Measurements from ENCODE around the gene NEURL1B. TPM values are rescaled to one million over a fixed set of nuclear protein-coding genes. Genes with fewer than 3 reads are reported as not detected.
A peak's percentile ranks its signal among the peaks of the same experiment; 100 is the strongest.

NEURL1B gene
- total and polyA plus RNA-seq, 2 donors (not counting 1 experiment from before 2014, with no cell fraction given), result 0.06 to 0.17 TPM

DNA sequence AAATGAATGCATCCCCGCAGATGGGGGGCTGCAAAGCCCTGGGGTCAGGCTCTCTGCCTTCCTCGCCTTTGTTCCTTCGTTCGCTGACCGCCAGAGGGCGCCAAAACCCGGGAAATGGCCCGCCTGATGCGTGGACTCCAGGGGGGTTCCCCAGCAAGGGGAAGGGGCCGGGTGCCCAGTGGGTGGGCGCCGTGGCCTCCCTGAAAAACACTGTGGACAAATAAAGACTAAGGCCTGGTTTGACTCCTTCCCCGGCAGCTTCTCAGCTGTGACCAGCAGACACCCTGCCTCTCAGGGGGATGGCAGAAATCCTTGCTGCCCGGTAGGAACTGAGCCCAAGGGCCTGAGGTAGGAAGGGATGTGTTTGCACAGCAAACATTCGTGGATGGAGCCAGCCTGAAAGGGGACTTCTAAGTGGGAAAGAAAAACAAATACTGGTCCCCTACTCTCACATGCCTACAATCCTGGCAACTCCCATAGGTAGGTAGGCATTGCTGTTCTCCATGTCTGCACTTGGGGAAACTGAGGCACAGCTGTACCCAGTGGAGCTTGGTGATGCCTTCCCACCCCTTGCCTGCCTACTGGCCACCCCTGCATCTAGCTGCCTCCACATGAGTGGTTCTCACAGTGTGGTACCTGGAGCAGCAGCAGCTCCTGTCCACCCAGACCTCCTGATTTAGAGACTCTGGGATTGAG lies 72.2 kb downstream of the NEURL1B start:
- intact Hi-C loops (cut with micrococcal nuclease), result loop anchor here (1.0 to 2.0 kb wide), 3 partner anchors 219 to 492 kb away; partner anchors contain the start of gene RPL26L1
- DNase-seq, result peak; percentile 80
- H3K9me3 Mint-ChIP-seq (ENCODE audit: insufficient read depth), result no peaks in the 10 kb centered on the region
- POLR2A ChIA-PET, result interaction anchor here (1.1 kb wide), 1 partner anchor 58 kb away, joined by 4 read pairs; the partner anchor contains the start of gene DUSP1
- 4% methylated on average over 13 of the region's 15 CpGs for WGBS (ENCODE audit: insufficient coverage)
- Histone ChIP-seq H4K20me1 (ENCODE audit: control insufficient read depth, insufficient read depth, low read length, poor library complexity, severe bottlenecking) (no peaks in the 10 kb centered on the region), H3K27ac (ENCODE audit: low read length in 2 of 2) (no peak overlapping the region), H2AFZ (ENCODE audit: insufficient read depth, low read depth, low read length, poor library complexity, severe bottlenecking) (no peak overlapping the region), H3K79me2 (ENCODE audit: control insufficient read depth, insufficient read depth, low read length) (no peaks in the 10 kb centered on the region), H3K4me3 (ENCODE audit: control extremely low read depth in 1 of 5, extremely low read depth in 1 of 5, insufficient read depth in 1 of 5, low read depth in 2 of 5, low read length in 4 of 5) (no peak overlapping the region), H3K4me1 (ENCODE audit: control insufficient read depth in 2 of 2, insufficient read depth in 2 of 2, low read length in 2 of 2) (peaks cover 7% of the 10 kb centered on the region in 2 donors), H3K36me3 (replicated peaks in 1 of 2; ENCODE audit: control extremely low read depth in 1 of 2, control insufficient read depth in 1 of 2, extremely low read depth in 1 of 2, insufficient read depth in 2 of 2, low read length in 1 of 2) (no peaks in the 10 kb centered on the region), H3K9me3 (ENCODE audit: control extremely low read depth in 1 of 3, control insufficient read depth in 2 of 3, insufficient read depth in 1 of 3, low read length in 2 of 3) (no peaks in the 10 kb centered on the region), H3K27me3 (replicated peaks in 1 of 4; ENCODE audit: control extremely low read depth in 1 of 4, control insufficient read depth in 3 of 4, insufficient read depth in 4 of 4, low read length in 3 of 4) (peaks cover 0 to 4% (median 0%) of the 10 kb centered on the region in 4 experiments), H3K4me2 (replicated peaks; ENCODE audit: low read depth, low read length, poor library complexity, severe bottlenecking) (peak overlapping the region; percentile 51), H3K9ac (ENCODE audit: low read length) (no peak overlapping the region)
- H3K27ac Mint-ChIP-seq, result no peak overlapping the region
- H3K4me1 Mint-ChIP-seq, result peaks cover 10% of the 10 kb centered on the region
- CTCF ChIA-PET, result interaction anchor here (0.7 to 8.3 kb wide), 24 partner anchors 7 to 489 kb away, joined by 3 to 368 read pairs (median 5); partner anchors contain the start of gene DUSP1
- peak; percentile 55 for ATAC-seq (ENCODE audit: low read depth)
- no peak for TF ChIP-seq EZH2 (IDR thresholded peaks at IDR 0.05; ENCODE audit: borderline replicate concordance, insufficient read depth, low read depth, low read length, poor library complexity, severe bottlenecking)
- TF ChIP-seq, protein P1, sequence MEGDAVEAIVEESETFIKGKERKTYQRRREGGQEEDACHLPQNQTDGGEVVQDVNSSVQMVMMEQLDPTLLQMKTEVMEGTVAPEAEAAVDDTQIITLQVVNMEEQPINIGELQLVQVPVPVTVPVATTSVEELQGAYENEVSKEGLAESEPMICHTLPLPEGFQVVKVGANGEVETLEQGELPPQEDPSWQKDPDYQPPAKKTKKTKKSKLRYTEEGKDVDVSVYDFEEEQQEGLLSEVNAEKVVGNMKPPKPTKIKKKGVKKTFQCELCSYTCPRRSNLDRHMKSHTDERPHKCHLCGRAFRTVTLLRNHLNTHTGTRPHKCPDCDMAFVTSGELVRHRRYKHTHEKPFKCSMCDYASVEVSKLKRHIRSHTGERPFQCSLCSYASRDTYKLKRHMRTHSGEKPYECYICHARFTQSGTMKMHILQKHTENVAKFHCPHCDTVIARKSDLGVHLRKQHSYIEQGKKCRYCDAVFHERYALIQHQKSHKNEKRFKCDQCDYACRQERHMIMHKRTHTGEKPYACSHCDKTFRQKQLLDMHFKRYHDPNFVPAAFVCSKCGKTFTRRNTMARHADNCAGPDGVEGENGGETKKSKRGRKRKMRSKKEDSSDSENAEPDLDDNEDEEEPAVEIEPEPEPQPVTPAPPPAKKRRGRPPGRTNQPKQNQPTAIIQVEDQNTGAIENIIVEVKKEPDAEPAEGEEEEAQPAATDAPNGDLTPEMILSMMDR (IDR thresholded peaks at IDR 0.05), result peak; percentile 99
- peaks cover 29% of the 10 kb centered on the region for H3K27me3 Mint-ChIP-seq
- H3K4me3 Mint-ChIP-seq, result no peak overlapping the region

All from B cell (primary cell).